ENCODE measurements around the gene CPA1. TPM values are rescaled to one million over a fixed set of nuclear protein-coding genes. Genes with fewer than 3 reads are reported as not detected.

Gene CPA1
- not detected for total RNA-seq

GRCh38 chr7:130379921-130380860, at the start of gene CPA1:
TSS of gene CPA1 (plus strand) at chr7:130380494. CDS start at chr7:130380521, 27 bp downstream.

GRCh38 chr7:130344271-130344866, 35.9 kb upstream of the CPA1 start, which contains the start of gene CPA5:
TSS of gene CPA5 (plus strand) at chr7:130344816. CDS start at chr7:130346486, 1,670 bp downstream.

Other genes starting within 250 kb of the CPA1 start
- gene TMEM209, start 175.1 kb upstream of the CPA1 start, total RNA-seq = 10 to 100 TPM; 31.7 to 35.9 TPM
- not detected for gene SSMEM1, start 172.6 kb upstream of the CPA1 start, total RNA-seq
- not detected for gene CPA2, start 113.6 kb upstream of the CPA1 start, total RNA-seq
- not detected for gene CPA4, start 87.3 kb upstream of the CPA1 start, total RNA-seq
- gene CPA5, start 35.7 kb upstream of the CPA1 start, total RNA-seq = not detected
- gene CEP41, start 60.5 kb downstream of the CPA1 start, total RNA-seq = 10 to 100 TPM; 13.3 to 16.4 TPM
- gene MEST, start 111.6 kb downstream of the CPA1 start, total RNA-seq = 1 to 10 TPM; 1.4 to 1.8 TPM

Measured in activated naive CD4-positive, alpha-beta T cell treated with anti-CD3 and anti-CD28 coated beads, Interleukin-2, amount 10 ng/mL, durations not matched to agents 5 hours and 36 hours (primary cell).